Left renal cortex interstitium (tissue), 4 donors: ENCODE results near the gene ZNF506. TPM values are rescaled to one million over a fixed set of nuclear protein-coding genes. Genes with fewer than 3 reads are reported as not detected.
"Not testable (repeated sequence)": the region's sequence is repeated elsewhere in the genome, so short reads cannot be mapped to it uniquely, and the experiment has no call there.

Experiments used
- DNase-seq, 4 donors: peaks; one replicate each; pipeline ENCODE4 v3.0.0-alpha.2; 2013; ENCODE audit warnings: low read depth in 4 of 4, low spot score in 2 of 4, missing footprints in 1 of 4
- polyA plus RNA-seq, 4 donors: library from polyadenylated mRNA; unstranded; fragments of 120-200 nt; gene quantifications; one replicate each; pipeline ENCODE4 v1.2.1, GENCODE V29; 2013; ENCODE audit not compliant: insufficient read length in 4 of 4

ZNF506 gene
- polyA plus RNA-seq, 4 donors = 25.2 to 42.0 (median 35.9) TPM

DNA sequence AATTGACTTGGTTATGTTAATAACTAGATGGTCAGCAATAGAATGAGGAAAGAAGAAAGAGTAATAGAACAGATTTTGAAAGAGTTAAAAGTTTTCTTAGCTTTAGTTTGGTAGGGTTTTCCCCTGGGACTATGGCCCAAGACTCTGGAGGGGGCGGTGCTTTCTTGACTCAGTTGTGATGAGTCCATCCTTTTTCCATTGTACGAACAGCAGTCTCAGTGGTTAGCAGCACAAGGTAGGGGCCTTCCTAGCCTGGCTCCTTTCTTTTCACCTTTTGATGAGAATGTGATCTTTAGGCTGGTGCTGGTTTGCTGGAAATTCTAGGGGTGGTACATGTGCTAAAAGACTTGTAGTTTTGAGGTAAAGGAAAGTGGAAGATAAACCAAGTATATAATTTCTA, 38.8 kb downstream of the ZNF506 start:
- no peak for DNase-seq

DNA sequence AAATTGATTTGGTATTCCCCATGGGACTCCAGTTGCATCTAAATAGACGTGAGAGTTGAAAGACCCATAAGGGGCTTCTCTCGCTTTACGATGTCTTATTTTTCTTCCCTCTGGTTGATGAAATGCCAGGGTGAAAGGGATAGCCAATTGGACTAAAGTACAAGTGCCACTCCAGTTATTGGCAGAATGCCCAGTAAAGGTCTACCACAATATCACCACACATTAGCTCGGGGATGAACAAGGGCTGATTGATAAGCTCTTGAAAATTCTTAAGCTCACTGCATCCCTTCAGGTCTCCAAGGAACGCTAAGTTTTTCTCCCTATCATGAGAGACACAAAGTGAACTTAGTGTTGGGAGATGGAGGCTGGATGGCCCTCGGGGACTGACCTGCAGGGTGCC, 39.8 kb downstream of the ZNF506 start:
- not testable (repeated sequence) for DNase-seq

- no peak for DNase-seq
These were observed 42.9 kb downstream of the ZNF506 start for GRCh38 chr19:19778666-19779065.

DNA sequence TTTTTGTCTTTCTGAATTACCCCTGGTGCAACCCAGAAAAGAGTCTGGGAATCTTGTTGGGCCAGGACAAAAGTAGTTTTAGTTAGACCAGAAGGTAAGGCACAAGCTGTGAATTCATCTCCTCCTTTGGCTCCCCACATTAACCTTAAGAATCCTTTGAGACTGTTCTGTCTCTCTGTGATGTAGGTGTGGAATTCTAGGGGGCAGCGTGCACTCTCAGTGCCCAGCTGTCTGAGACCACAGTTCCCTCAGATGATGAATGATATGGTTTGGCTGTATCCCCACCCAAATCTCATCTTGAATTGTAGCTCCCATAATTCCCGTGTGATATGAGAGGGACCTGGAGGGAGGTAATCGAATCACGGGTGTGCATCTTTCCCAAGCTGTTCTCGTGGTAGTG, 43.9 kb downstream of the ZNF506 start:
- DNase-seq = no peak

DNA sequence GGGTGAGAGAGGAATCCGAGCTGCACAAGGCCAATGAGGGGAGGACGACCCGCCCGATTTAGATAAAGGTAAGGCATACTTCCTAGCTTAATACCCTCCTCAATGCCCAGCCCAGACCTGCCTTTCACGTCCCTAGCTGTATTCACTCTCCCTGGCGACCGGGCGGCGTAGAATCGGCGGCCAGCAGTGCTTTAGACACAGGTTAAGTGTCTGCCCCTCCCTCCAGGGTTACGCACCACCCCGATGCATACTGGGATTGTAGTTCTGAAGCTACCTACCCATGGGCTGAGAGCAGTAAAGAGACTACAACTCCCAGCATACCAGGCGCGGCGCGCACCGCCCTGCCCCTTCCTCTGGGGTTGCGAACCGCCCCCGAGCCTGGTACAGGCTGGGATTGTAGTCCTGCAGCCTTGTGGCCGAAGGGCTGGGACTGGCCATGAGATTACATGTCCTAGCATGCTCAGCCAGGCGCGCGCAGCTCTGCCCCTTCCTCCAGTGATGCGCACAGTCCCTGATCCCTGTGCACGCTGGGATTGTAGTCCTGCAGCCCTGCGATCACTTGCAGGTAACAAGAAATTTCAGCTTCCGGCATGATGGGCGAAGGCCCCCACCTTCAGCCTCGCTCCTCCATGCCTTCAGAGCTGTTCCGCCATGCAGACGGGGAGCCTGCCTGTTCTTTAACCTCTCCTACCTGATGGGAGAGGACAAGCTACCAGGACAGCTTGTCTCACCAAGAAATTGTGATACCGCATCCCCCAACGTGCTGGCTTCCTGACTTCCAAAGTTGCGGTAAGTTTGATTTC, 45.1 kb downstream of the ZNF506 start:
- peak; percentile 88 to 97 (median 92) for DNase-seq

GRCh38 chr19:19775891-19776205, 45.7 kb downstream of the ZNF506 start:
- peak in 2 of 4 donors; percentile 3 to 9 for DNase-seq

DNA sequence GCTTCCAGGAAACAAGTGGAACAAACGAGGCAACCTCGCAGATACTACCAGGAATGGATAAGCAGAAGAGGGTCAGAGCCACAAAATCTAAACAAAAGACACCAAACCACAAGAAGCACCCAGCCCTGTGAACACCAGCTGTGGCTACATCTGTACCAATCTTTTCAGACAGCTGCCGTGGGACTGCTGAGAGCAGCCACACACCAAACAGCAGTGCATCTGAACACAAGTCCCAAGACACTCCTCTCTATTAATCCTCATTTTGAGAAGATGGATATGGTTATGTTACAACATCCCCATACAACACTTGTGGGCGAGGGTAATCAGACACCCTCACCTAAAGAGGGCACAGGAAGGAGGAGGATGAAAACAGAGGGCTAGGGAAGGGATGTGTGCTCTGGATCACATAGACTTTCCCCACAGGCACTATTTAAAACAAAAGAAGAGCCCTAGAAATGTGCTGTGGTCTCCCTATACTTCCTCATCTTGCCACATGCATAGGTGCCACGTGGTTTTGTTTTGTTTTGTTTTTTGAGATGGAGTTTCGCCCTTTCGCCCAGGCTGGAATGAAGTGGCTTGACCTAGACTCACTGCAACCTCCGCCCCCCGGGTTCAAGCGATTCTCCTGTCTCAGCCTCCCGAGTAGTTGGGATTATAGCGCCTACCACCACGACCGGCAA, 47.1 kb downstream of the ZNF506 start:
- DNase-seq = no peak

DNA sequence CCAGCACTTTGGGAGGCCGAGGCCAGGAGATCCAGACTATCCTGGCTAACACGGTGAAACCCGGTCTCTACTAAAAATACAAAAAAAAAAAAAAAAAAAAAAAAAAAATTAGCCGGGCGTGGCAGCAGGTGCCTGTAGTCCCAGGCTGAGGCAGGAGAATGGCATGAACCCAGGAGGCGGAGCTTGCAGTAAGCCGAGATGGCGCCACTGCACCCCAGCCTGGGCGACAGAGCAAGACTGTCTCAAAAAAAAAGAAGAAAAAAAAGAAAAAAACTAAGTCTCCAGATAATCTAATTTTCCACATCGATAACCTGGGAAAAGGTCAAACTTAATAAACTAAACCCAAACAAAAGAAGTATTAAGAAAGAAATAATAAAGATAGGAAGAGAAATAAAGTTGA, 49.6 kb downstream of the ZNF506 start:
- DNase-seq = not testable (repeated sequence)

DNA sequence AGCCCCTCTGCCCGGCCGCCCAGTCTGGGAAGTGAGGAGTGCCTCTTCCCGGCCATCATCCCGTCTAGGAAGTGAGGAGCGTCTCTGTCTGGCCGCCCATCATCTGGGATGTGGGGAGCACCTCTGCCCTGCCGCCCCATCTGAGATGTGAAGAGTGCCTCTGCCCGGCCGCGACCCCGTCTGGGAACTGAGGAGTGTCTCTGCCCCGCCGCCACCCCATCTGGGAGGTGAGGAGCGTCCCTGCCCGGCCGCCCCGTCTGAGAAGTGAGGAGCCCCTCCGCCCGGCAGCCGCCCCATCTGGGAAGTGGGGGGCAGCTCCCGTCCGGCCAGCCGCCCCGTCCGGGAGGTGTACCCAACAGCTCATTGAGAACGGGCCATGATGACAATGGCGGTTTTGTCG, 51.6 kb downstream of the ZNF506 start:
- not testable (repeated sequence) for DNase-seq

DNA sequence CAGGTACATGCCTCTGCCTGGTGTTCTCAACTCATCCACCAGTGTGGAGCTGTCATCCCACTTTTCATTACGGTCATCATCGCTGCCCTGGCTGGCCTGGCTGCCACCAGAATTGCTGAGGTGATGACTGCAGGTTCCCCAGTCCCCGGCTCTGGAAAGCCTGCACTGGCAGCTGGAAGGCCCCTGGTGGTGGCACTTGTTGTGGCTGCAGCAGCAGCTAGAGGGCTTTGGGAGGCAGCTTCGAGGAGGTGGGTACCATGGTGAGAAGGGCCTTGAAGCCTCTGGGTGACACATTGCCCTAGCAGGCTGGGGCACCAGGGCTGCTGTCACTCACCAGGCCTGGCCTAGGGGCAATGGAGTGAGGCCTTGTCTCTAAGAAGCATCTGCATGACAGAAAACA, 63.4 kb downstream of the ZNF506 start:
- DNase-seq = no peak

DNA sequence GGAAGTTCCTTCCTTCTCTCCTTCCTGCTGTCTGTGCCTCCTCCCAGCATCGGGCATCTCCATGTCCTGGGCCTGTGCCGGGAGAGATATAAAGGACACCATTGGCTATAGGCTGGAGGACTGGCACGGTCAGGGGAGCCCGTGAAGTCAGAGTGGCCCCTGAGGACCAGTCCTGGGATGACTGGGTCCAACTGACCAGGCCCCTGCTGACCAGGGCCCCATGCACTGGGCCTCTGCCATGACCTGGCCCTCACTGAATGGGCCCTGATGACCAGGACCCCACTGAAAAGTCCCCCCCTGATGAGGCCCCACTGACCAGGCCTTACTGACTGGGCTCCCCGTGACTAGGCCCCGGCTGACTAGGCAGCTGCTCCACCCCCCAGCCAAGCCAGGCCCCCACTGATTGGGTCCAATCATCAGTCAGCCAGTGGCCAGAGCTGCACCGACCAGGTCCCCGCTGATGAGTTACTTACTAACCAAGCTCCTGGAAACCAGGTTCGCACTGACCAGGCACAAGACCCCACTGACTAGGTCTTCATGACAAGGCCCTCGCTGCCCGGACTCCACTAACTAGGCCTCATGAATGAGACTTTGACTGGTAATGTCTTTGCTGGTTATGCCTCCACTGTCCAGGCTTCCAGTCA, 68.7 kb downstream of the ZNF506 start:
- DNase-seq = no peak

GRCh38 chr19:19751846-19752245, 69.7 kb downstream of the ZNF506 start:
- DNase-seq = no peak

GRCh38 chr19:19750842-19751790, 70.4 kb downstream of the ZNF506 start:
- no peak for DNase-seq

- DNase-seq = no peak
These were observed 71.4 kb downstream of the ZNF506 start for GRCh38 chr19:19749908-19750841.

DNA sequence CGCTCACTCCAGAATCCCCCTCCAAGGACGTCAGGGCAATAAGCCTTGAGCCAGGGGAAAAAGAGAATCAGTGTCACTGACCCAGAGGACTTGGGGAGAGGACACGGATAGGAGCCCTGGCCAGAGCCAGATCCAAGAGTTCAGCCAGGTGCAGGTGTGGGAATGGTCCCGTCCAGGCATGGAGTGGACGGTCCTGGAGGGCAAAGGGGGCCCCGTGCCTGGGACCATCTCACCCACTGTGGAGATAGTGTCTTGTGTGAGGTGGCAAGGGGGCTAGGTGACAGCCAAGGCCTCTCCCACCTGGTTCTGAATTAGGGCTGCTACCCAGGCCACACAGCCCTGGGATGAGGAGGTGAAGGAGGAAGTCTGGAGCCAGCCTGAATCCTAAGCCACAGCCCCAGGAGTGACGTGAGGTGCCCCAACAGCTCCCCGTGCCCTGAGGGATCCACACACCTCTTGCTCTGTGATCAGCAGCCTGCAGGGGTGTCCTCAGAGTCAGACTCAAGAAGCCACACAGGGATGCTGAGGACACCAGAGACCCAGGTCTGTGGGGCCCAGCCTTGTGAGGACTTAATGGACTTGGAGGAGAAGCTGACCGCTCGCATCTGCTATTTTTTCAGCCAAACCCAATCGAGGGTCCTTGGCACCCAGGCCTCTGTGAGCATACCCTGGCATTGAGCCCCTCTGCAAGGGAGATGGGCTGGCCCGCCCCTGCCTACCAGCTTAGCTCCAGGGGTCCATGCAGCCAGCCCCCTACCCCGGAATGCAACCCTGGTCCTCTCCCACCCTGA, 72.2 kb downstream of the ZNF506 start:
- DNase-seq = no peak

DNA sequence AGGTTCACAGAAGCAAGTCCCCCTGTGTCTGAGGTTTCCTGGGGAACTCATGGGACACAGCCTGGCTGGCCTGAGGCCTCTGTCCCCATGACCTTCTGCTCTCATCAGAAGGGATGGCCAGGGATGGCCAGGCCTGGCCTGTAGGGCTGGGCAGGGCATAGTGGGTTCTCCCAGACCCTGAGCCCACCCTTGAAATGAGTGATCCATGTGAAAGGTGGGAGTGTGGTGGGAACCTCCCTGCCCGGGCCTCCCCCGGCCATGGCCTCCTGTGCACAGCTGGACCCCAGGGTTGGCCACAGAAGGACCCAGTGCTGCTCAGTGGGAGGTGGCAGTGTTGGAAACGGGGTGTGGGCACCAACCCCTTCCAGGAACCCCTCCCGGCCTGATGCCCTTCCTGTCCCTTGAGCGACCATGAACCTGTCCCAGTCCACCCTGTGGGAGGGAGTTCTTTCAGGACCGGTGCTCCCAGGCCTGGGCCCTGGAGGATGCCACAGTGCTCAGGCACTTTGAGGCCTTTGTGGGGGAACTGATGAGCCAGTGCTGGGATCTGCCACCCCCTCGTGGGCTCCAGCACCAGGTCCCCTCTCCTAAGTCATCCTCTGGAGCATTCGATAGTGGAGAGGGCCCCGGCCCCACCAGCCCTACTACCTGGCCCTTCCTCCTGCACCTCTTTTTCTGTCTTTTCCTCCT, 73.2 kb downstream of the ZNF506 start:
- DNase-seq = no peak

- no peak for DNase-seq
These were observed 74.0 kb downstream of the ZNF506 start for GRCh38 chr19:19747357-19748220.
